H1 (cell line): ENCODE results near the gene MAPK9. TPM values are rescaled to one million over a fixed set of nuclear protein-coding genes. Genes with fewer than 3 reads are reported as not detected.

Source experiments
- CEBPB ChIP-seq: IDR thresholded peaks from 2 replicates; pipeline ENCODE4 v1.6.1; 2012; ENCODE audit warnings: low read depth, low read length
- EGR1 ChIP-seq: IDR thresholded peaks from 2 replicates; pipeline ENCODE4 v1.6.1; 2011; ENCODE audit warnings: low read depth, low read length, borderline replicate concordance
- SAP30 ChIP-seq: fragments of 300-600 bp; sonication (generic); IDR thresholded peaks from 2 replicates; pipeline ENCODE4 v1.7.1; 2012; ENCODE audit warnings: low read length, moderate library complexity, mild to moderate bottlenecking, inconsistent platforms; ENCODE audit not compliant: insufficient read depth, insufficient replicate concordance
- SP4 ChIP-seq: IDR thresholded peaks from 2 replicates; pipeline ENCODE4 v1.6.1; 2012; ENCODE audit warnings: low read length, inconsistent platforms
- SRF ChIP-seq: IDR thresholded peaks from 2 replicates; pipeline ENCODE4 v1.6.1; 2011; ENCODE audit warnings: mild to moderate bottlenecking, low read depth, low read length, moderate library complexity
- ZNF274 ChIP-seq: IDR thresholded peaks from 2 replicates; pipeline ENCODE4 v1.7.0; 2012; ENCODE audit warnings: low read length, borderline replicate concordance; ENCODE audit errors: extremely low read depth
- polyA plus RNA-seq, 7 experiments: library from polyadenylated mRNA; depleted of rRNA in 3 of 7; stranded (reverse) in 5 of 7; unstranded in 2 of 7; fragments of >200 nt in 5 of 7; fragments of 200-250 nt in 2 of 7; gene quantifications; 1 replicate in 5 of 7; 2 replicates in 1 of 7; 4 replicates in 1 of 7; pipeline versions ENCODE4 v1.2.1 to v1.2.3, GENCODE V29; 2011 to 2013; ENCODE audit warnings: missing spikeins in 2 of 7, mixed read lengths in 2 of 7
- total RNA-seq: library from RNA; stranded (reverse); fragmentation: NEBNext Ultra II Directional; extraction: Animal tissue kit (Norgen Biotek cat#: 25700); gene quantifications from 2 replicates; pipeline ENCODE4 v1.2.1, GENCODE V29; 2021

Gene MAPK9
- total and polyA plus RNA-seq, 2 of the 8 experiments (the other 6 are each of a cell fraction or from before 2014, with no cell fraction given), result 22.3 to 43.7 TPM

DNA sequence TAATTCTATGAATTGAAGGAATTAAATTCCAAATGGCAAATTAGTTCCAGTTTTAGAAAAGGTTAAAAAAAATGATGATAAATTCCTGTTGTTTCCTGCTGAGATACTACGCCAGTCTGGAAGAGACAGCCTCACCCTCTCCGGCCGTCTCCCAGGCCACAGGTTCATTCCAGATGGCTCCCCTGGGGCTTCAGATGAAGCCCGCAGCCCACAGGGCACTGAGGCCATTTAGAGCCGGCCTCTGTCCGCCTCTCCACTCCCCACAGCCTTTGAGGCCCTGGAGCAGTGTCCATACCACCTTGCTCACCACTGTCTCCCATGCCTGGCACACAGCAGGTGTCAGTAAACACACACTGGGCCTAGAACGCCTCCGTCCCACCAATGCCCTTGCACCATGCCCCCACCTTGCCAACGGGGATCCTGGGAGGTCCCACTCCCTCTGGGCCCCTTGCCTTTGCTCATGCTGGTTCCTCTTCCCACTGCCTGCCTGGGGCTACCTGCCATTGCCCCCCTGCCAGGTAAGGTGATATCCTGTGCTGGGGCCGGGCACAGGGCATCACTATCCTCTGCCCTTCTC lies 35.2 kb upstream of the MAPK9 start (continued):
- TF ChIP-seq CEBPB (no peak), EGR1 (no peak), SAP30 (no peak), SP4 (no peak), SRF (no peak), ZNF274 (no peak)
